ENCODE results near the gene KRCC1. TPM values are rescaled to one million over a fixed set of nuclear protein-coding genes. Genes with fewer than 3 reads are reported as not detected.

Gene KRCC1
- polyA plus RNA-seq (2011; rRNA removed) (37.2 and 49.0 TPM in 2 replicates), polyA plus RNA-seq (2017; fragmentation: RNase III; extraction: RNeasy Plus Mini Kit Qiagen cat#74134 plus additional on column Dnase treatment) (12.9 to 18.7 TPM (median 16.2 TPM) in 3 replicates), polyA minus RNA-seq (2011; rRNA and poly(A)+ RNA removed) (4.8 and 4.9 TPM in 2 replicates)
- polyA plus RNA-seq (2012; cell fraction: cytosol; rRNA removed): 3.8 and 4.2 TPM in 2 replicates
- 1.0 and 1.2 TPM in 2 replicates for polyA plus RNA-seq (2012; cell fraction: nucleus; rRNA removed)

GRCh38 chr2:88055371-88056128 is at the start of gene KRCC1:
KRCC1 (minus strand) TSS chr2:88055783; CDS start chr2:88028563, 27,220 bp downstream.
- Histone ChIP-seq H3K27ac (peak within 1 kb of the TSS; percentile 96 to 100), H3K4me2 (peak within 1 kb of the TSS; percentile 89), H3K9me3 (no peaks in the 10 kb centered on the region), H3K4me3 (peak within 1 kb of the TSS; percentile 81), H3K4me1 (peaks cover 24% of the 10 kb centered on the region)
- ChIA-PET CTCF (interaction anchor here (0.9 to 2.0 kb wide), 6 partner anchors 8 to 107 kb away, joined by 3 to 8 read pairs (median 4); no protein-coding TSS in a partner anchor), POLR2A (interaction anchor here (1.0 to 1.7 kb wide), 2 partner anchors 9 to 39 kb away, joined by 3 to 11 read pairs; partner anchors contain the start of gene RNU2-63P)
- FAIRE-seq (no peak), DNase-seq (ENCODE audit: low read depth in 1 of 2, low spot score in 1 of 2) (peak; percentile 92 to 98), ATAC-seq (peak; percentile 91 to 97)
- 1% methylated on average over 38 of the region's 77 CpGs for WGBS (ENCODE audit: missing lambda C conversion rate)
- TF ChIP-seq MAZ (IDR thresholded peaks at IDR 0.05; ENCODE audit: borderline replicate concordance, low read depth, low read length) (no peak), MAX (IDR thresholded peaks at IDR 0.05) (peak; percentile 68; the same call in 1 of the 2 replicates), HMGXB4 (CRISPR knock-in tag; IDR thresholded peaks at IDR 0.05; ENCODE audit: borderline replicate concordance) (peak; percentile 50; the same call in 1 of the 2 replicates), EP300 (IDR thresholded peaks at IDR 0.05) (no peak), RAD21 (conservative IDR thresholded peaks at IDR 0.05 in 1 of 2, IDR thresholded peaks at IDR 0.05 in 1 of 2) (0 out of 5 replicates have a peak, but pooled peaks of 1 of the 2 experiments have one; percentile 16), PHF8 (IDR thresholded peaks at IDR 0.05; ENCODE audit: borderline replicate concordance, low read depth) (peak; percentile 96), PBX3 (IDR thresholded peaks at IDR 0.05) (peak; percentile 50; the same call in 1 of the 2 replicates), NPAS2 (CRISPR knock-in tag; IDR thresholded peaks at IDR 0.05; ENCODE audit: borderline replicate concordance) (no peak), EHMT2 (IDR thresholded peaks at IDR 0.05; ENCODE audit: low read depth) (no peak), JUN (IDR thresholded peaks at IDR 0.05) (peak; percentile 92 to 97), KDM1A (IDR thresholded peaks at IDR 0.05; ENCODE audit: low read depth) (no peak), USF2 (IDR thresholded peaks at IDR 0.05) (no peak), ZC3H11A (IDR thresholded peaks at IDR 0.05) (no peak), TP53 (CRISPR knock-in tag; IDR thresholded peaks at IDR 0.05) (0 out of 2 replicates have a peak, but pooled peaks have one; percentile 5), EHF (CRISPR knock-in tag; IDR thresholded peaks at IDR 0.05) (no peak), E2F6 (IDR thresholded peaks at IDR 0.05; ENCODE audit: borderline replicate concordance, low read depth) (peak; percentile 75; the same call in 1 of the 2 replicates), ZNF302 (CRISPR knock-in tag; IDR thresholded peaks at IDR 0.05) (no peak), NR3C1 (IDR thresholded peaks at IDR 0.05) (no peak), JUNB (IDR thresholded peaks at IDR 0.05) (no peak), NFE2L2 (conservative IDR thresholded peaks at IDR 0.05; ENCODE audit: low read length) (no peak), REST (IDR thresholded peaks at IDR 0.05) (peak; percentile 28; the same call in 1 of the 2 replicates), BHLHE40 (IDR thresholded peaks at IDR 0.05; ENCODE audit: low read depth, low read length) (no peak), CEBPB (IDR thresholded peaks at IDR 0.05) (no peak), ATOH8 (CRISPR knock-in tag; IDR thresholded peaks at IDR 0.05; ENCODE audit: low read depth) (0 out of 2 replicates have a peak, but pooled peaks have one; percentile 30), GATA3 (IDR thresholded peaks at IDR 0.05; ENCODE audit: borderline replicate concordance) (peak; percentile 14; the same call in 1 of the 2 replicates), SREBF2 (IDR thresholded peaks at IDR 0.05) (0 out of 2 replicates have a peak, but pooled peaks have one; percentile 11), POLR2A (IDR thresholded peaks at IDR 0.05; ENCODE audit: low read length) (peak; percentile 94)
- TF ChIP-seq, protein P1, sequence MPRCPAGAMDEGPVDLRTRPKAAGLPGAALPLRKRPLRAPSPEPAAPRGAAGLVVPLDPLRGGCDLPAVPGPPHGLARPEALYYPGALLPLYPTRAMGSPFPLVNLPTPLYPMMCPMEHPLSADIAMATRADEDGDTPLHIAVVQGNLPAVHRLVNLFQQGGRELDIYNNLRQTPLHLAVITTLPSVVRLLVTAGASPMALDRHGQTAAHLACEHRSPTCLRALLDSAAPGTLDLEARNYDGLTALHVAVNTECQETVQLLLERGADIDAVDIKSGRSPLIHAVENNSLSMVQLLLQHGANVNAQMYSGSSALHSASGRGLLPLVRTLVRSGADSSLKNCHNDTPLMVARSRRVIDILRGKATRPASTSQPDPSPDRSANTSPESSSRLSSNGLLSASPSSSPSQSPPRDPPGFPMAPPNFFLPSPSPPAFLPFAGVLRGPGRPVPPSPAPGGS (IDR thresholded peaks at IDR 0.05): peak; percentile 96

Data from A549 (cell line).